IMR-90 (cell line): ENCODE measurements around the gene RAB4B. TPM values are rescaled to one million over a fixed set of nuclear protein-coding genes. Genes with fewer than 3 reads are reported as not detected.

ENCODE experiments used
- ATAC-seq: fragments of 200-7000 bp; cut with Tn5 transposase; 2 replicates; pipeline ENCODE4 v1.9.1; 2020; ENCODE audit warnings: low read depth, mild to moderate bottlenecking, moderate library complexity
- BruUV-seq: library from RNA; stranded (reverse); fragments of 400-500 nt; replicated peaks from 2 replicates; lab custom pipeline; 2021; lab: Mats Ljungman, UMichigan
- CTCF ChIA-PET: fragments of 300-600 bp; formaldehyde crosslinking; extraction: SDS; loops from one replicate; lab custom pipeline; 2021; ENCODE audit warnings: antibody characterized with exemption; lab: Yijun Ruan, JAX
- POLR2A ChIA-PET: fragments of 300-600 bp; sonication (Branson Sonifier 250); formaldehyde crosslinking; loops from one replicate; lab custom pipeline; 2022; ENCODE audit warnings: antibody characterized with exemption; ENCODE audit not compliant: unreplicated experiment; lab: Charles Lee
- DNase-seq: peaks from one replicate; pipeline ENCODE4 v3.0.0; 2013
- H2AFZ ChIP-seq: replicated peaks from 2 replicates; pipeline ENCODE3; 2013; ENCODE audit warnings: low read length, mild to moderate bottlenecking; ENCODE audit not compliant: poor library complexity
- H2AK5ac ChIP-seq: 2 replicates; pipeline ENCODE4 v1.6.1; 2013; ENCODE audit warnings: low read depth, low read length, inconsistent platforms
- H2AK9ac ChIP-seq: replicated peaks from 2 replicates; pipeline ENCODE3; 2013; ENCODE audit warnings: mild to moderate bottlenecking, low read depth, low read length, moderate library complexity; ENCODE audit not compliant: poor library complexity
- H2BK120ac ChIP-seq: 2 replicates; pipeline ENCODE4 v1.6.1; 2013; ENCODE audit warnings: low read depth, low read length, inconsistent platforms
- H2BK15ac ChIP-seq: 3 replicates; pipeline ENCODE4 v1.6.1; 2013; ENCODE audit warnings: low read depth, low read length, inconsistent platforms
- H2BK20ac ChIP-seq: 2 replicates; pipeline ENCODE4 v1.6.1; 2013; ENCODE audit warnings: low read depth, mild to moderate bottlenecking, inconsistent platforms, low read length, moderate library complexity
- H2BK5ac ChIP-seq: 2 replicates; pipeline ENCODE4 v1.6.1; 2013; ENCODE audit warnings: mild to moderate bottlenecking, low read depth, low read length, inconsistent platforms; ENCODE audit not compliant: poor library complexity, severe bottlenecking
- H3K14ac ChIP-seq: replicated peaks from 2 replicates; pipeline ENCODE4 v1.6.1; 2013; ENCODE audit warnings: low read depth, low read length, inconsistent platforms
- H3K18ac ChIP-seq: 2 replicates; pipeline ENCODE4 v1.6.1; 2013; ENCODE audit warnings: low read depth, low read length, control low read depth
- H3K23ac ChIP-seq: 2 replicates; pipeline ENCODE4 v1.6.1; 2013; ENCODE audit warnings: low read depth, low read length, inconsistent platforms
- H3K27ac ChIP-seq: 2 replicates; pipeline ENCODE4 v1.5.1; 2013; ENCODE audit warnings: mild to moderate bottlenecking, control low read depth, low read length; ENCODE audit not compliant: insufficient read depth
- H3K27me3 ChIP-seq: 2 replicates; pipeline ENCODE4 v1.6.1; 2013; ENCODE audit warnings: low read length; ENCODE audit not compliant: control insufficient read depth, insufficient read depth
- H3K36me3 ChIP-seq: 2 replicates; pipeline ENCODE4 v1.6.1; 2013; ENCODE audit warnings: low read length, mixed read lengths; ENCODE audit not compliant: control insufficient read depth, insufficient read depth
- H3K4ac ChIP-seq: 2 replicates; pipeline ENCODE4 v1.6.1; 2013; ENCODE audit warnings: low read depth, low read length, inconsistent platforms
- H3K4me1 ChIP-seq: 2 replicates; pipeline ENCODE4 v1.6.1; 2013; ENCODE audit warnings: low read length, mixed read lengths; ENCODE audit not compliant: control insufficient read depth, insufficient read depth
- H3K4me2 ChIP-seq: 2 replicates; pipeline ENCODE4 v1.6.1; 2013; ENCODE audit warnings: low read depth, mild to moderate bottlenecking, control low read depth, low read length, moderate library complexity
- H3K4me3 ChIP-seq: 2 replicates; pipeline ENCODE4 v1.5.1; 2013; ENCODE audit warnings: low read depth, mild to moderate bottlenecking, control low read depth, low read length, moderate library complexity; ENCODE audit not compliant: insufficient read depth
- H3K56ac ChIP-seq: 2 replicates; pipeline ENCODE4 v1.6.1; 2013; ENCODE audit warnings: low read length, inconsistent platforms; ENCODE audit not compliant: insufficient read depth; ENCODE audit errors: extremely low read depth
- H3K79me1 ChIP-seq, 2 experiments: 2 replicates each; pipeline ENCODE4 v1.6.1; 2013; ENCODE audit warnings: low read length in 2 of 2, inconsistent platforms in 1 of 2, low read depth in 1 of 2
- H3K9ac ChIP-seq: 2 replicates; pipeline ENCODE4 v1.6.1; 2013; ENCODE audit warnings: low read depth, low read length, control low read depth
- H3K9me1 ChIP-seq: 2 replicates; pipeline ENCODE4 v1.6.1; 2013; ENCODE audit warnings: low read length, inconsistent platforms; ENCODE audit not compliant: insufficient read depth
- H3K9me3 ChIP-seq: 2 replicates; pipeline ENCODE4 v1.6.1; 2013; ENCODE audit warnings: low read length; ENCODE audit not compliant: control insufficient read depth, insufficient read depth
- H4K20me1 ChIP-seq: 2 replicates; pipeline ENCODE4 v1.6.1; 2013; ENCODE audit warnings: low read length, inconsistent platforms; ENCODE audit not compliant: insufficient read depth
- H4K5ac ChIP-seq: 2 replicates; pipeline ENCODE4 v1.6.1; 2013; ENCODE audit warnings: mild to moderate bottlenecking, low read depth, low read length, control low read depth
- H4K8ac ChIP-seq, 2 experiments: 2 replicates each; pipeline ENCODE4 v1.6.1; 2013; ENCODE audit warnings: low read depth in 2 of 2, low read length in 2 of 2, control low read depth in 1 of 2, inconsistent platforms in 1 of 2
- H4K91ac ChIP-seq: 2 replicates; pipeline ENCODE4 v1.6.1; 2013; ENCODE audit warnings: low read depth, low read length, inconsistent platforms; ENCODE audit not compliant: insufficient read depth
- BHLHE40 ChIP-seq: fragments of 150-350 bp; IDR thresholded peaks from 2 replicates; pipeline ENCODE4 v1.6.1; 2016; ENCODE audit warnings: mild to moderate bottlenecking, low read depth, low read length
- CEBPB ChIP-seq: IDR thresholded peaks from 2 replicates; pipeline ENCODE4 v1.6.1; 2012; ENCODE audit warnings: low read depth, low read length, improper control_type of control experiment
- CHD1 ChIP-seq: IDR thresholded peaks from 2 replicates; pipeline ENCODE4 v1.6.1; 2012; ENCODE audit warnings: low read depth, low read length, improper control_type of control experiment
- CTCF ChIP-seq: conservative IDR thresholded peaks from 2 replicates; pipeline ENCODE4 v1.5.1; 2012; ENCODE audit warnings: mild to moderate bottlenecking, low read depth, low read length, improper control_type of control experiment
- FOS ChIP-seq: fragments of 150-350 bp; IDR thresholded peaks from 2 replicates; pipeline ENCODE4 v1.6.1; 2016; ENCODE audit warnings: low read depth, low read length
- MAFK ChIP-seq: IDR thresholded peaks from 2 replicates; pipeline ENCODE4 v1.6.1; 2012; ENCODE audit warnings: low read depth, low read length, improper control_type of control experiment
- MAZ ChIP-seq: IDR thresholded peaks from 2 replicates; pipeline ENCODE4 v1.6.1; 2012; ENCODE audit warnings: low read depth, mild to moderate bottlenecking, low read length, improper control_type of control experiment, moderate library complexity, borderline replicate concordance
- MXI1 ChIP-seq: IDR thresholded peaks from 2 replicates; pipeline ENCODE4 v1.6.1; 2012; ENCODE audit warnings: low read depth, mild to moderate bottlenecking, low read length, moderate library complexity, borderline replicate concordance
- NFE2L2 ChIP-seq: fragments of 150-350 bp; IDR thresholded peaks from 2 replicates; pipeline ENCODE4 v1.6.1; 2016; ENCODE audit warnings: low read depth, mild to moderate bottlenecking, low read length
- POLR2A ChIP-seq: IDR thresholded peaks from 2 replicates; pipeline ENCODE4 v1.6.1; 2012; ENCODE audit warnings: mild to moderate bottlenecking, low read depth, low read length
- RAD21 ChIP-seq: IDR thresholded peaks from 2 replicates; pipeline ENCODE4 v1.6.1; 2012; ENCODE audit warnings: low read length, improper control_type of control experiment
- RCOR1 ChIP-seq: IDR thresholded peaks from 2 replicates; pipeline ENCODE4 v1.6.1; 2012; ENCODE audit warnings: mild to moderate bottlenecking, low read length, improper control_type of control experiment; ENCODE audit not compliant: insufficient replicate concordance
- RFX5 ChIP-seq: IDR thresholded peaks from 2 replicates; pipeline ENCODE4 v1.8.0; 2012; ENCODE audit warnings: low read depth, mild to moderate bottlenecking, low read length, moderate library complexity
- SMC3 ChIP-seq: fragments of 150-350 bp; IDR thresholded peaks from 2 replicates; pipeline ENCODE4 v1.6.1; 2016; ENCODE audit warnings: low read depth, mild to moderate bottlenecking, antibody characterized with exemption, low read length, moderate library complexity
- USF2 ChIP-seq: fragments of 150-350 bp; IDR thresholded peaks from 2 replicates; pipeline ENCODE4 v1.6.1; 2017; ENCODE audit warnings: mild to moderate bottlenecking, antibody characterized with exemption, low read length, low read depth
- WGBS, 2 experiments: methylation state at CpG; one replicate each; pipeline versions ENCODE4 v1.1.5 to v1.1.7; 2013; ENCODE audit warnings: missing lambda C conversion rate in 2 of 2; ENCODE audit not compliant: insufficient read length in 1 of 2; ENCODE audit errors: extremely low coverage in 2 of 2; 5-methylcytosine and 5-hydroxymethylcytosine counted together
- dilution Hi-C: fragments of 300-500 bp; cut with HindIII; formaldehyde crosslinking; loops from one replicate; pipeline ENCODE4 v1.14.3; 2018; ENCODE audit warnings: low sequenced_read_pairs; ENCODE audit not compliant: unreplicated experiment
- in situ Hi-C: fragments of 300-500 bp; cut with MboI; formaldehyde crosslinking; loops from 3 replicates; pipeline ENCODE4 v1.14.3; 2019; ENCODE audit warnings: low sequenced_read_pairs, inconsistent platforms, mixed read lengths
- intact Hi-C: fragments of 100-400 bp; cut with micrococcal nuclease; formaldehyde crosslinking; loops from 2 replicates; pipeline ENCODE4 v1.10.0; 2022
- polyA plus RNA-seq, 3 experiments: library from polyadenylated mRNA; depleted of rRNA; stranded (reverse); fragments of >200 nt; gene quantifications; 2 replicates each; pipeline ENCODE4 v1.2.3, GENCODE V29; 2012; ENCODE audit warnings: low replicate concordance in 1 of 3
- total RNA-seq: library from RNA; depleted of rRNA; stranded (reverse); fragments of >200 nt; gene quantifications from 2 replicates; pipeline ENCODE4 v1.2.3, GENCODE V29; 2012
- TF ChIP-seq, protein P1 (sequence below): fragments of 150-350 bp; IDR thresholded peaks from 2 replicates; pipeline ENCODE4 v1.6.1; 2016; ENCODE audit warnings: low read depth, mild to moderate bottlenecking, low read length, moderate library complexity, borderline replicate concordance

Gene RAB4B
- total and polyA plus RNA-seq, 2 of the 4 experiments (the other 2 are of a cell fraction), result 7.9 to 21.4 TPM

GRCh38 chr19:40781140-40781539 is 3.1 kb downstream of the RAB4B start:
- Histone ChIP-seq H2BK120ac (no peak overlapping the region), H4K5ac (no peak overlapping the region), H4K20me1 (peaks cover 9% of the 10 kb centered on the region; the same call in 1 of the 2 replicates), H3K4me3 (no peak overlapping the region), H2AFZ (no peak overlapping the region), H2AK5ac (no peak overlapping the region), H3K4me2 (no peak overlapping the region), H2AK9ac (no peak overlapping the region), H4K8ac (no peak overlapping the region), H3K27me3 (no peaks in the 10 kb centered on the region), H3K27ac (no peak overlapping the region), H2BK20ac (no peak overlapping the region), H3K23ac (no peak overlapping the region), H3K36me3 (peaks cover 2% of the 10 kb centered on the region), H3K4ac (no peak overlapping the region), H3K9me3 (no peaks in the 10 kb centered on the region), H2BK15ac (no peak overlapping the region), H3K14ac (no peak overlapping the region), H3K9me1 (peaks cover 10% of the 10 kb centered on the region), H2BK5ac (no peak overlapping the region), H3K18ac (no peak overlapping the region), H3K4me1 (peaks cover 6% of the 10 kb centered on the region), H3K9ac (no peak overlapping the region), H3K56ac (no peak overlapping the region), H4K91ac (no peak overlapping the region), H3K79me1 (peaks cover 8 to 18% of the 10 kb centered on the region in 2 experiments; a peak in 3 of 4 replicates)
- in situ Hi-C loops (no loop called here), dilution Hi-C loops (no loop called here), intact Hi-C loops (no loop called here)
- TF ChIP-seq MXI1 (no peak), FOS (no peak), CHD1 (no peak), BHLHE40 (no peak), POLR2A (no peak), CEBPB (no peak), RFX5 (no peak), USF2 (no peak), SMC3 (no peak), RCOR1 (no peak), NFE2L2 (no peak), MAZ (no peak), CTCF (no peak), MAFK (no peak), RAD21 (no peak)
- TF ChIP-seq, protein P1, sequence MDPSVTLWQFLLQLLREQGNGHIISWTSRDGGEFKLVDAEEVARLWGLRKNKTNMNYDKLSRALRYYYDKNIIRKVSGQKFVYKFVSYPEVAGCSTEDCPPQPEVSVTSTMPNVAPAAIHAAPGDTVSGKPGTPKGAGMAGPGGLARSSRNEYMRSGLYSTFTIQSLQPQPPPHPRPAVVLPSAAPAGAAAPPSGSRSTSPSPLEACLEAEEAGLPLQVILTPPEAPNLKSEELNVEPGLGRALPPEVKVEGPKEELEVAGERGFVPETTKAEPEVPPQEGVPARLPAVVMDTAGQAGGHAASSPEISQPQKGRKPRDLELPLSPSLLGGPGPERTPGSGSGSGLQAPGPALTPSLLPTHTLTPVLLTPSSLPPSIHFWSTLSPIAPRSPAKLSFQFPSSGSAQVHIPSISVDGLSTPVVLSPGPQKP, result no peak
- DNase-seq (no peak), ATAC-seq (no peak)
- ChIA-PET POLR2A (no interaction called here), CTCF (no interaction called here)
- WGBS, 2 experiments, result 96% methylated on average over 3 of the region's 7 CpGs; no CpG with 5 or more reads in 1 of the 2 experiments
- BruUV-seq, result no TSS peak
